HepG2 (cell line): ENCODE data around the gene CDC42SE2. TPM values are rescaled to one million over a fixed set of nuclear protein-coding genes. Genes with fewer than 3 reads are reported as not detected.
A peak's percentile ranks its signal among the peaks of the same experiment; 100 is the strongest.

Source experiments
- ATAC-seq: fragments of 200-7000 bp; cut with Tn5 transposase; 3 replicates; pipeline ENCODE4 v1.9.1; 2020; ENCODE audit warnings: mild to moderate bottlenecking, moderate library complexity
- BruUV-seq: library from RNA; stranded (reverse); fragments of 400-500 nt; replicated peaks from 2 replicates; lab custom pipeline; 2021; lab: Mats Ljungman, UMichigan
- CTCF ChIA-PET: fragments of 300-600 bp; formaldehyde crosslinking; extraction: SDS; loops from one replicate; lab custom pipeline; 2021; ENCODE audit warnings: low total read pairs, inconsistent platforms, low intra/inter-chr PET ratio; lab: Yijun Ruan, JAX
- POLR2A ChIA-PET: fragments of 350-600 bp; sonication (Branson Sonifier 250); formaldehyde crosslinking; loops from one replicate; lab custom pipeline; 2020; ENCODE audit warnings: antibody characterized with exemption, inconsistent platforms; lab: Yijun Ruan, JAX
- DNase-seq: peaks from one replicate; pipeline ENCODE4 v3.0.0-alpha.2; 2015; ENCODE audit warnings: low spot score
- FAIRE-seq: peaks from 3 replicates; lab custom pipeline; 2011; peaks lifted over from hg19 to GRCh38; lab: Jason Lieb, UNC
- H2AFZ ChIP-seq: one replicate; pipeline ENCODE4 v1.6.1; 2011; ENCODE audit warnings: low read length, inconsistent platforms
- H3K27ac ChIP-seq: fragments of 300-600 bp; 3 replicates; pipeline ENCODE4 v1.8.0; 2011; ENCODE audit warnings: mixed run types, mild to moderate bottlenecking, mixed read lengths, low read length, inconsistent platforms; ENCODE audit not compliant: insufficient read depth; ENCODE audit errors: extremely low read length
- H3K27me3 ChIP-seq, 2 experiments: fragments of 200-600 bp in 1 of 2; 2 replicates in 1 of 2; 3 replicates in 1 of 2; pipeline versions ENCODE4 v1.6.0 to v1.8.0; 2011; ENCODE audit warnings: low read length in 2 of 2, mild to moderate bottlenecking in 2 of 2, moderate library complexity in 2 of 2, inconsistent platforms in 1 of 2; ENCODE audit not compliant: insufficient read depth in 2 of 2, control insufficient read depth in 1 of 2
- H3K36me3 ChIP-seq, 2 experiments: fragments of 200-600 bp in 1 of 2; replicated peaks in 1 of 2; 2 replicates in 1 of 2; 3 replicates in 1 of 2; pipeline versions ENCODE4 v1.5.1 to v1.8.0; 2011; ENCODE audit warnings: low read length in 2 of 2, inconsistent platforms in 1 of 2; ENCODE audit not compliant: insufficient read depth in 2 of 2, control insufficient read depth in 1 of 2
- H3K4me1 ChIP-seq: 2 replicates; pipeline ENCODE4 v1.5.1; 2012; ENCODE audit warnings: low read length, inconsistent platforms; ENCODE audit not compliant: insufficient read depth
- H3K4me2 ChIP-seq: 2 replicates; pipeline ENCODE4 v1.6.0; 2011; ENCODE audit warnings: low read depth, low read length, inconsistent platforms
- H3K4me3 ChIP-seq, 3 experiments: fragments of 200-600 bp in 1 of 3; sonication (generic), shearing (Covaris generic) in 1 of 3; replicated peaks in 1 of 3; 2 replicates each; pipeline ENCODE4 v1.5.1; 2011 to 2016; ENCODE audit warnings: low read length in 3 of 3, inconsistent platforms in 2 of 3, low read depth in 2 of 3, mild to moderate bottlenecking in 2 of 3, control low read depth in 1 of 3, mixed read lengths in 1 of 3; ENCODE audit not compliant: insufficient read depth in 1 of 3
- H3K79me2 ChIP-seq: one replicate; pipeline ENCODE4 v1.6.1; 2011; ENCODE audit warnings: low read length, inconsistent platforms; ENCODE audit not compliant: insufficient read depth
- H3K9ac ChIP-seq: 2 replicates; pipeline ENCODE4 v1.6.0; 2011; ENCODE audit warnings: mild to moderate bottlenecking, low read depth, low read length, inconsistent platforms; ENCODE audit not compliant: insufficient read depth
- H3K9me3 ChIP-seq: 2 replicates; pipeline ENCODE4 v1.5.1; 2012; ENCODE audit warnings: mild to moderate bottlenecking, low read length
- H4K20me1 ChIP-seq: 2 replicates; pipeline ENCODE4 v1.6.0; 2011; ENCODE audit warnings: inconsistent platforms, mild to moderate bottlenecking, low read length, moderate library complexity; ENCODE audit not compliant: insufficient read depth
- KAT7 ChIP-seq: IDR thresholded peaks from 2 replicates; pipeline ENCODE4 v1.6.1; 2018; ENCODE audit warnings: borderline replicate concordance, missing compliant biosample characterization
- NAIF1 ChIP-seq: sonication (generic); formaldehyde crosslinking; IDR thresholded peaks from 2 replicates; pipeline ENCODE4 v1.5.0; 2020; ENCODE audit warnings: mild to moderate bottlenecking, missing genetic modification reagents, borderline replicate concordance
- NFE2L2 ChIP-seq: fragments of 150-350 bp; IDR thresholded peaks from 2 replicates; pipeline ENCODE4 v1.6.1; 2014; ENCODE audit warnings: low read length
- NPAS2 ChIP-seq: sonication (generic); formaldehyde crosslinking; IDR thresholded peaks from 2 replicates; pipeline ENCODE4 v1.8.0; 2022; ENCODE audit warnings: mild to moderate bottlenecking, missing genetic modification reagents, borderline replicate concordance
- PHF5A ChIP-seq: IDR thresholded peaks from one replicate; pipeline ENCODE4 v1.6.1; 2018; ENCODE audit warnings: low read depth, missing genetic modification reagents; ENCODE audit not compliant: unreplicated experiment
- SP140L ChIP-seq: sonication (generic); formaldehyde crosslinking; IDR thresholded peaks from 2 replicates; pipeline ENCODE4 v1.4.0; 2020; ENCODE audit warnings: missing genetic modification reagents, borderline replicate concordance
- TGIF2 ChIP-seq: IDR thresholded peaks from 2 replicates; pipeline ENCODE4 v1.6.1; 2016; ENCODE audit warnings: control low read depth, missing compliant biosample characterization
- ZFP36L2 ChIP-seq: sonication (generic); formaldehyde crosslinking; IDR thresholded peaks from 2 replicates; pipeline ENCODE4 v1.4.0; 2020; ENCODE audit warnings: missing genetic modification reagents
- WGBS: methylation state at CpG from one replicate; pipeline ENCODE4 v1.1.6; 2017; ENCODE audit warnings: low lambda C conversion rate; 5-methylcytosine and 5-hydroxymethylcytosine counted together
- in situ Hi-C: cut with HindIII; loops from 2 replicates; pipeline ENCODE4 v1.10.0; 2017; ENCODE audit warnings: low pct_unique_long_range_greater_than_20kb; ENCODE audit not compliant: extremely low pct_ligation_motif_present
- intact Hi-C: fragments of 100-400 bp; cut with micrococcal nuclease; formaldehyde crosslinking; loops from one replicate; pipeline ENCODE4 v1.10.0; 2022; ENCODE audit not compliant: unreplicated experiment
- polyA plus RNA-seq, 8 experiments: library from polyadenylated mRNA; depleted of rRNA in 3 of 8; stranded (reverse) in 7 of 8; unstranded in 1 of 8; fragments of >200 nt; fragmentation: Illumina TruSeq in 4 of 8; extraction: Trizol in 4 of 8; gene quantifications; 2 replicates each; pipeline versions ENCODE4 v1.2.1 to v1.2.3, GENCODE V29; 2011 to 2016; ENCODE audit warnings: low read depth in 4 of 8, missing spikeins in 1 of 8, mixed read lengths in 1 of 8; ENCODE audit not compliant: insufficient read depth in 1 of 8
- total RNA-seq, 5 experiments: library from RNA; depleted of rRNA; stranded (reverse); fragments of >200 nt; fragmentation: Illumina TruSeq; extraction: Trizol; gene quantifications; 2 replicates each; pipeline ENCODE4 v1.2.3, GENCODE V29; 2016; ENCODE audit warnings: low read depth in 1 of 5
- TF ChIP-seq, protein P1 (sequence below): sonication (generic); formaldehyde crosslinking; IDR thresholded peaks from 2 replicates; pipeline ENCODE4 v1.5.1; 2020; ENCODE audit warnings: mild to moderate bottlenecking, missing genetic modification reagents, borderline replicate concordance
- TF ChIP-seq, protein P2 (sequence below): sonication (generic); formaldehyde crosslinking; IDR thresholded peaks from 2 replicates; pipeline ENCODE4 v1.5.0; 2020; ENCODE audit warnings: missing genetic modification reagents
- TF ChIP-seq, protein P3 (sequence below): sonication (generic); formaldehyde crosslinking; IDR thresholded peaks from 2 replicates; pipeline ENCODE4 v1.4.0; 2020; ENCODE audit warnings: missing genetic modification reagents
- TF ChIP-seq, protein P4 (sequence below): sonication (generic); formaldehyde crosslinking; IDR thresholded peaks from 2 replicates; pipeline ENCODE4 v1.5.1; 2020; ENCODE audit warnings: mild to moderate bottlenecking, missing genetic modification reagents

Gene CDC42SE2
- total and polyA plus RNA-seq, 2 of the 13 experiments (the other 11 are each of a cell fraction or from before 2014, with no cell fraction given), result 19.6 to 25.0 TPM

DNA sequence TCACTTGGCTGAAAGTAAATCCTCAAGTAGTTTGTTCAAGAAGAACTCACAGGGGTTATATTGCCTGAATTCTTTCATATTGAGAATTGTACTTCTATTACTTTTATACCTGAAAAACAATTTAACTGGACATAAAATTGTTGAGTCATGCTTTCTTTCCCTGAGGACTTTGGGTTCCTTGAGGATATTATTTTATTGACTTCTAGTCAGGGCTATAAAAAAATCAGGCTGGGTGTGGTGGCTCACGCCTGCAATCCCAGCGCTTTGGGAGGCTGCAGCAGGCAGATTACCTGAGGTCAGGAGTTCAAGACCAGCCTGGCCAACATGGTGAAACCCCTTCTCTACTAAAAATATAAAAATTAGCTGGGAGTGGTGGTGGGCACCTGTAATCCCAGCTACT is 17.9 kb upstream of the CDC42SE2 start:
- FAIRE-seq, result no peak
- no peak for DNase-seq
- BruUV-seq, result no TSS peak
- Histone ChIP-seq H3K27ac (no peak overlapping the region), H3K9ac (no peak overlapping the region), H3K4me3 (no peak overlapping the region), H3K4me2 (no peak overlapping the region), H3K36me3 (no peaks in the 10 kb centered on the region), H3K27me3 (no peaks in the 10 kb centered on the region), H3K4me1 (no peaks in the 10 kb centered on the region), H3K79me2 (no peaks in the 10 kb centered on the region), H3K9me3 (peaks cover 11% of the 10 kb centered on the region), H4K20me1 (no peaks in the 10 kb centered on the region), H2AFZ (no peak overlapping the region)
- no peak for ATAC-seq
- POLR2A ChIA-PET, result no interaction called here
- TF ChIP-seq PHF5A (CRISPR knock-in tag) (no peak), NFE2L2 (peak; percentile 64)
- TF ChIP-seq, protein P1, sequence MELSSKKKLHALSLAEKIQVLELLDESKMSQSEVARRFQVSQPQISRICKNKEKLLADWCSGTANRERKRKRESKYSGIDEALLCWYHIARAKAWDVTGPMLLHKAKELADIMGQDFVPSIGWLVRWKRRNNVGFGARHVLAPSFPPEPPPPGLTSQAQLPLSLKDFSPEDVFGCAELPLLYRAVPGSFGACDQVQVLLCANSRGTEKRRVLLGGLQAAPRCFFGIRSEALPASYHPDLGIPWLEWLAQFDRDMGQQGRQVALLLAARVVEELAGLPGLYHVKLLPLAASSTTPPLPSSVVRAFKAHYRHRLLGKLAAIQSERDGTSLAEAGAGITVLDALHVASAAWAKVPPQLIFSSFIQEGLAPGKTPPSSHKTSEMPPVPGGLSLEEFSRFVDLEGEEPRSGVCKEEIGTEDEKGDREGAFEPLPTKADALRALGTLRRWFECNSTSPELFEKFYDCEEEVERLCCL (CRISPR knock-in tag), result no peak
- in situ Hi-C loops, result no loop called here
- CTCF ChIA-PET, result no interaction called here
- WGBS, result 89% methylated on average over 2 of the region's 2 CpGs
- intact Hi-C loops, result no loop called here

DNA sequence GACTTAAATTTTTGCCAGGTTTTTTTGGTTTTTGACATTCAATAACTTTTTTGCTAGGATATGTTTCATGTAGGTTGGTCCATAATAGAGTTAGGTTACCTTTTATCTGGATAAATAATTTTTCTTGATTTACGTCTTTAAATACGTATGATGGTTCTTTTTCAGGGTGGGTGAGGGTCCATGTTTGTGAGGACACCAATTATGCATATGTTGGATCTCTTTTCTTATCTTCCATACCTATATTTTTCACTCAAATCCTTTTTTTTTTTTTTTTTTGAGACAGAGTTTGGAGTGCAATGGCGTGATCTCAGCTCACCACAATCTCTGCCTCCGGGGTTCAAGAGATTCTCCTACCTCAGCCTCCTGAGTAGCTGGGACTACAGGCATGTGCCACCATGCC is 17.3 kb upstream of the CDC42SE2 start:
- no peaks in the 10 kb centered on the region for H3K36me3 ChIP-seq
- POLR2A ChIA-PET, result no interaction called here
- intact Hi-C loops, result no loop called here
- in situ Hi-C loops, result no loop called here
- H3K27me3 ChIP-seq, result no peaks in the 10 kb centered on the region
- no peak overlapping the region for H3K27ac ChIP-seq
- H2AFZ ChIP-seq, result no peak overlapping the region
- no TSS peak for BruUV-seq
- ATAC-seq (no peak), DNase-seq (no peak), FAIRE-seq (no peak)
- H3K9me3 ChIP-seq, result peaks cover 11% of the 10 kb centered on the region
- no peak overlapping the region for H3K9ac ChIP-seq
- H3K4me1 ChIP-seq, result no peaks in the 10 kb centered on the region
- no peaks in the 10 kb centered on the region for H3K79me2 ChIP-seq
- 3% methylated on average over 4 of the region's 4 CpGs for WGBS
- CTCF ChIA-PET, result no interaction called here
- H3K4me3 ChIP-seq, result no peak overlapping the region
- no peaks in the 10 kb centered on the region for H4K20me1 ChIP-seq
- no peak overlapping the region for H3K4me2 ChIP-seq
- TF ChIP-seq TGIF2 (CRISPR knock-in tag), result no peak
- no peak for TF ChIP-seq NPAS2 (CRISPR knock-in tag)
- TF ChIP-seq, protein P2, sequence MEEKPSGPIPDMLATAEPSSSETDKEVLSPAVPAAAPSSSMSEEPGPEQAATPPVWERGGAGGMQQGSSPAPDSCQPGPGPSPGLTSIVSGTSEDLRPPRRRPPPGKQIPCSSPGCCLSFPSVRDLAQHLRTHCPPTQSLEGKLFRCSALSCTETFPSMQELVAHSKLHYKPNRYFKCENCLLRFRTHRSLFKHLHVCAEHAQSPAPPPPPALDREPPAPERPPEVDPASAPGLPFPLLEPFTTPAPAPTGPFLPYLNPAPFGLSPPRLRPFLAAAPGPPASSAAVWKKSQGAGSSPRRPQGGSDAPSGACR (CRISPR knock-in tag), result no peak
- TF ChIP-seq KAT7 (CRISPR knock-in tag), result no peak
- no peak for TF ChIP-seq NAIF1 (CRISPR knock-in tag)
- TF ChIP-seq SP140L (CRISPR knock-in tag), result no peak
- TF ChIP-seq, protein P3, sequence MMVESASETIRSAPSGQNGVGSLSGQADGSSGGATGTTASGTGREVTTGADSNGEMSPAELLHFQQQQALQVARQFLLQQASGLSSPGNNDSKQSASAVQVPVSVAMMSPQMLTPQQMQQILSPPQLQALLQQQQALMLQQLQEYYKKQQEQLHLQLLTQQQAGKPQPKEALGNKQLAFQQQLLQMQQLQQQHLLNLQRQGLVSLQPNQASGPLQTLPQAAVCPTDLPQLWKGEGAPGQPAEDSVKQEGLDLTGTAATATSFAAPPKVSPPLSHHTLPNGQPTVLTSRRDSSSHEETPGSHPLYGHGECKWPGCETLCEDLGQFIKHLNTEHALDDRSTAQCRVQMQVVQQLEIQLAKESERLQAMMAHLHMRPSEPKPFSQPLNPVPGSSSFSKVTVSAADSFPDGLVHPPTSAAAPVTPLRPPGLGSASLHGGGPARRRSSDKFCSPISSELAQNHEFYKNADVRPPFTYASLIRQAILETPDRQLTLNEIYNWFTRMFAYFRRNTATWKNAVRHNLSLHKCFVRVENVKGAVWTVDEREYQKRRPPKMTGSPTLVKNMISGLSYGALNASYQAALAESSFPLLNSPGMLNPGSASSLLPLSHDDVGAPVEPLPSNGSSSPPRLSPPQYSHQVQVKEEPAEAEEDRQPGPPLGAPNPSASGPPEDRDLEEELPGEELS (CRISPR knock-in tag), result no peak
- TF ChIP-seq, protein P4, sequence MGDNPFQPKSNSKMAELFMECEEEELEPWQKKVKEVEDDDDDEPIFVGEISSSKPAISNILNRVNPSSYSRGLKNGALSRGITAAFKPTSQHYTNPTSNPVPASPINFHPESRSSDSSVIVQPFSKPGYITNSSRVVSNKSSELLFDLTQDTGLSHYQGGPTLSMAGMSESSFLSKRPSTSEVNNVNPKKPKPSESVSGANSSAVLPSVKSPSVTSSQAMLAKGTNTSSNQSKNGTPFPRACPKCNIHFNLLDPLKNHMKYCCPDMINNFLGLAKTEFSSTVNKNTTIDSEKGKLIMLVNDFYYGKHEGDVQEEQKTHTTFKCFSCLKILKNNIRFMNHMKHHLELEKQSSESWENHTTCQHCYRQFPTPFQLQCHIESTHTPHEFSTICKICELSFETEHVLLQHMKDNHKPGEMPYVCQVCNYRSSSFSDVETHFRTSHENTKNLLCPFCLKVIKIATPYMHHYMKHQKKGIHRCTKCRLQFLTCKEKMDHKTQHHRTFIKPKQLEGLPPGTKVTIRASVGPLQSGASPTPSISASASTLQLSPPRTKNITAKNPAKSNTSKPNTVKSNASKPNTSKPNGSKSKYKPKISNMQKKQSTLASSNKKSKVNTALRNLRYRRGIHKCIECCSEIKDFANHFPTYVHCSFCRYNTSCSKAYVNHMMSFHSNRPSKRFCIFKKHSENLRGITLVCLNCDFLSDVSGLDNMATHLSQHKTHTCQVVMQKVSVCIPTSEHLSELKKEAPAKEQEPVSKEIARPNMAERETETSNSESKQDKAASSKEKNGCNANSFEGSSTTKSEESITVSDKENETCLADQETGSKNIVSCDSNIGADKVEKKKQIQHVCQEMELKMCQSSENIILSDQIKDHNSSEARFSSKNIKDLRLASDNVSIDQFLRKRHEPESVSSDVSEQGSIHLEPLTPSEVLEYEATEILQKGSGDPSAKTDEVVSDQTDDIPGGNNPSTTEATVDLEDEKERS (CRISPR knock-in tag), result no peak
- no peak for TF ChIP-seq ZFP36L2 (CRISPR knock-in tag)
